Activated CD4-positive, CD25-positive, alpha-beta regulatory T cell treated with anti-CD3 and anti-CD28 coated beads, Interleukin-2, amount 50 U/mL, for 24 hours (primary cell): ENCODE measurements around the gene KCNH2.

ENCODE experiments used
- ATAC-seq, 2 donors: fragments of 150-1000 bp; cut with Tn5 transposase; one replicate each; pipeline ENCODE4 v1.10.0; 2021; ENCODE audit warnings: mild to moderate bottlenecking in 1 of 2, moderate library complexity in 1 of 2

The KCNH2 gene

DNA sequence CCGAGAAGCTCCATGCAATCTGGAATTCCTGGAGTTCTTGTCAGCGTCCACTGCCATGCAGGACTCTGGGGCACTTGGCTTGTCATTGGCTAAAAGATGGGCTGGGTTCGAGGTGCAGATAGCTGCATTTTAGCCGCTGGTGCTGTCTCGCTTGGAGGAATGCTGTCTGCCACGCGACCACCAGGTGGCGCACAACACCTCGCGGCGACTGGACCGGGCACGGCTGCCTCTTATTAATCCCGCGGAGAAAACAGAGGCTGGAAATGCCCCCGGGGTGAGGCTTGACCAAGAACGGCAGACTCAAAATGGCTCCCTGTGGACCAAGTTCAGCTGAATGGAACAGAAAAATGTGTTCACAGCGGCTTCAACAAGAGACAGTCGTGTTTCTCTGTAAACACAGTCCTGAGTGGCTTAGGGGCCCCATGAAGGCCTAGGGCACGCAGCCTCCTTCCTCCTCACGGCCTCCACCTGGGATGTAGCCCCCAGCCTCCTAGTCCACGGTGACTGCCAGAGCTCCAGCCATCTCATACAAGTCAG is 79.6 kb downstream of the KCNH2 start:
- peak; percentile 61 to 74 for ATAC-seq

DNA sequence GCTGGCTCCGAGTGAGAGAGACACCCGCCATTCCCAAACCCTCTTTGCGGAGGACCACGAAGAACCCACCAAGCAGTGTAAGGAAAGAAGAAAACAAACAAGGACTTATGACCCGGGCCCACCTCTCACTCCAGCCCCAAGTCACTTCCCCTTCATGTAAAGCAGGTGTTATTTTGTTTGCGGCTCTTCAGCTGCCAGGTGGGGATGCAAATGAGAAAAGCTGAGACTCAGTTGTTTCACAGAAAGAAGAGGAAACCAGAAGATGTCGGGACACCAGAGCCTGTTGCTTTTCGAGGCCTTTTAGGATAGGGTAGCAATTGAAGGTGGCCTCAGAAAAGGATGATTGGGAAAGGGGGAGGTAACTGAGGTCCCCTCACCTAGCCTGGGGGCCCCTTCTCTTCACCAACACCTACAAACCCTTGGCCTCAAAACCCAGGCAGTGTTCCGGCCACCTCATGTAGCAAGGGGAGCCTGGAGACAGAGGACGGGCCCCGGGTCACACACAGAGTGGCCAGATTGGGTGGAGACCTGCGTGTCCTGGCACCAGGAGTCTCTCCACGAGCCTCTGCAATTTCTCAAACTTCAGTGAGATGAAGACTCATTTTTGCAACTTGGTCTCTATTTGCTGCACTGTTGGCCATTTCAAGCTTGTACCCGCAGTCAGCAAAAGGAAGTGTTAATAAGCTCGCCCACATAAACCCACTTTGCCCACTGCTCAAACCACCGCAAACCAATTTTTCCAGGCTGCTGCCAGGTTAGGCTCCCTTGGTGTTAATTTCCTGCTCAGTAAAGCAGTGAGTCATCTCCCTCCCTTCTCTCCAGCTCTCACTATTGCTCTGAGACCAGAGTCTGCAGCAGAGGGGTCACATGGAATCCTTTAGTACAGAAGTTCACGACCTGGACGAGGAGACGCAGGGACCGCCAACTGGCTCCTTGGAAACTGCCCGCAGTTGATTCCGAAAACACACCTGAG is 80.3 kb downstream of the KCNH2 start:
- peak in 1 of 2 donors; percentile 46 for ATAC-seq

DNA sequence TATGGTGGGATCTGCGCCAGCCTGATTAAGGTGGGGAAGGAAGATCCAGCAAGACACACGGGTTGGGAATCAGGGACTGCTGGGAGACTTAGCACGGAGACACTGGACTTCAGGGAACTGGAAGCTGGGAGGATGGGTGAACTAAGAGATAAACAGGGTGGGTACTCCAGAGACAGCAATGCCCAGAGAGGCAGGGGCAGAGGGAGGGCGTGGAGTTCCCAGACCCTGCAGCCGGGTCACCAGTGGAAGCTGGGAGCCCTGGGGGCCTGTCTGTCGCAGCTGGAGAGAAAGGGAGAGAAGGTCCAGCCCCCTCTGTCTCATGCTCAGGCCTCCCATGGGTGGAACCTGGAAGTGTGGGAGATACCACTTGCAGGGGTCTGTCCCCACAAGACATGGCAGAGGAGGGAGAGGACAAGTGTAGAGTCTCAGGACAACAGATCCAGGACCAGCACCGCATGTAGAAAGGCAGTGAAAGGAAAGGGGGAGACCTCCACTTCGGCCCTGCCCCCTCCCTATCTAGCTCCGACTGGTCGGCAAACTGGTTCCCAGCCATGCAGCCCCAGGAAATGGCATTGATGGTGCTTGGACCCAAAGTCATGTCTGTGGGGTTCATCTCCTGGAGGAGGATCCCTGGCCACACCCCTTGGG is 81.4 kb downstream of the KCNH2 start:
- ATAC-seq = no peak

DNA sequence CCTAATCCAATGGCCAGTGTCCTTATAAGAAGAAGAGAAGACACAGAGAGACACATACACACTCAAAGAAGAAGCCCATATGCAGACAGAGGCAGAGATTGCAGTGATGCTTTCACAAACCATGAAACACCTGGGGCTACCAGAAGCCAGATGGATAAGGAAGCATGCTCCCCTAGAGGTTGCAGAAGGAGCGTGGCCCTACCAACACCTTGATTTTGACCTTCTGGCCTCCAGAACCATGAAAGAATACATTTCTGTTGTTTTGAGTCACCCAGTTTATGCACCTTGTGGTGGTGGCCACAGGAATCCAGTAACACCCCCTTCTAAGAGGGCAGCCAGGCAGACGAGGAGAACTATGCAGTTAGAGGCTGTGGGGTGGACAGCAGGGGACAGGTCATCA is 82.3 kb downstream of the KCNH2 start:
- no peak for ATAC-seq
